NCI-H2029 treated with DMSO at 0.1 percent for 48 hours (cell line): Measurements from ENCODE around the gene NBPF1.
"Not testable (repeated sequence)": the region's sequence is repeated elsewhere in the genome, so short reads cannot be mapped to it uniquely, and the experiment has no call there.

Source experiments
- DNase-seq: peaks from one replicate; lab custom pipeline; 2025; lab: John Stamatoyannopoulos, UW

Gene NBPF1

DNA sequence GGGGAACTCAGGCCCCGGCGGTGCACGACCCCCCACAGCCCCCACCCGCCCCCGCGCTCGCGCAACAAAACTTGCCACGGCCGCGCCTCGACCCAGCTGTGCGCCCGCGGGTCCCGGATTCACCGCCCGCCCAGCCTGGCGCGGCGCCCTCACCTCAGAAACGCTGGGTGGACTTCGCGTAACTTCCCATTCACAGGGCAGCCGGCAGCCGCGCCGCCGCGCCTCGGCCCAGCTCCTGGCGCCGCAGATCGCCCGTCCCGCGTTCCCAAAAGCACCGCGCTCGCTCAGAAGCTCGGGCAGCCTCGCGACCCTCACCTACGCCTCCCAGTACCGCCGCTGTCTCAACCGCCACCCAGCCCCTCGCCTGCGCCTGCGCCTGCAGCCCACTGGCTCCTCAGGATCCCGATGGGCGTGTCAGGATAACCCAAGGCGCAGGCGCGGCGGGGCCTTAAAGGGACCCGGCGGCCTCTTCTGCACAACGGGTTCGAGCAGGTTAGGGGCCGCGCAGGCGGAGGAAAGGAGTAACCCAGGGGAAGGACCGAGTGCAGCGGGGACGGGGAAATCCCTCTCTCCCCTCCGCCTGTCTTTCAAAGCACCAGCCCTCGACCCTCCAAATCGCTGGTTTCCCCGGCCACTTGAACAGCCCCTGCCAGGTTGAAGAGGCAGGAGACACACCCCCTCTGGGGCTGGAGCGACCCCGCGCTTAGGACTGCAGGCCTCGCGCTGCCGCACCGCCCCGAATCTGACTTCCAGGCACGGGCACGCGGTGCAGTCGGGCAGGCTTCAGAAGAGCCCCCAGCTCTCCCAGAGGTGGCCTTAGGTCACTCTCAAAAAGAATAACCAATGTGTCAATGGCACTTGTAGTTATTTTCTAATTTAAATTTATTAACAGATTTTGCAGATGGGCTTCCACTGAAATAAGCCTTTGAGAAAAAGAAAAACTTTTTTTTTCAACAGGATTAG, at the start of gene NBPF1:
Gene NBPF1 (minus strand): TSS at position 380 of the 963 bp plus-strand sequence.
- DNase-seq, result peak; percentile 97

DNA sequence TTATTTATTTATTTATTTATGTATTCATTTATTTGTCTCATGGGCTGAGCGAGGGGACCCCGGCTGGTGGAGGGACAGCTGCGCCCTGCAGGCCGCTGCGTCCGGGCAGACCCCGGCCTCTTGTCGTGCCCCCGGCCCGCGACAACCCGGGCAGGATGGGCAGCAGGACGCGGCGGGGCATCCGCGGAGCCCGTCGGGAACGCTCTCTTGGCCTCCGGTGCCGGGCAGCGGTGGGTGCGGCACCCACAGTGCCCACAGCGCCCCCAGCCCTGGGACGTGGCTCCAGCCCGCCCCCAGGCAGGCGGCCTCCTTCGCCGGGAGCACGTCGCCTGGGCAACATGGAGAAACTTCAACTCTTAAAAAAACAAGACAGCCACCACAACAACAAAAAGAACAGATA, 44.9 kb upstream of the NBPF1 start:
- not testable (repeated sequence) for DNase-seq

GRCh38 chr1:16656981-16657683, 43.8 kb upstream of the NBPF1 start:
- not testable (repeated sequence) for DNase-seq

- not testable (repeated sequence) for DNase-seq
These were observed 43.2 kb upstream of the NBPF1 start for GRCh38 chr1:16656574-16656973.

DNA sequence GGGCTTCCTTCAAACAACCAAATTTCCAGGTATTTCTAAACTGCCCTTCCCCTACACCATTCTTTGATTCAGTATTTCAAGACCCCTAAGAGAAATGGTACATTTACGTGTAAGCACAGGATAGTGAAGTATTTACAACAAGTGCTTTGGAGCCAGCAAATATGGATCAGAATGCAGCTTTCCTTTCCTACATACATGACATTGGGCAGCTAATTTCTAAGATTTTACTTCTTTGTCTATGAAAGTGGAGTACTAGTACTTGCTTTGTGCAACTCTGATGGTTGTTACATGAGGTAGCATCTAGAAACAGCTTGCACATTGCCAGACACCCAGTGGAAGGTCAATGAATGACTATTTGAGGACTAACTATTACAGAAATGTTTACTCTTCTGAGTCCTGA, 38.2 kb upstream of the NBPF1 start:
- DNase-seq, result not testable (repeated sequence)

DNA sequence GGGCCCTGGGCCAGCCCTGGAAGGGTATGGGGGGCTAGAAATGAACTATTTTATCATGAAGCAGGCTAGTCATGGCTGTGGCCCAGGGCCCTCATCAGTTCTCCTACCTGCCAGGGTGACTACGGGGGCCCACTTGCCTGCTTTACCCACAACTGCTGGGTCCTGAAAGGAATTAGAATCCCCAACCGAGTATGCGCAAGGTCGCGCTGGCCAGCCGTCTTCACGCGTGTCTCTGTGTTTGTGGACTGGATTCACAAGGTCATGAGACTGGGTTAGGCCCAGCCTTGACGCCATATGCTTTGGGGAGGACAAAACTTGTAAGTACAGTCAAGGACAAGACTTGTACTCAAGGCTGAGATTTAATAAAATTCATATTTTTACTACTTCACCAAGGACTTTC, 36.6 kb upstream of the NBPF1 start:
- not testable (repeated sequence) for DNase-seq

GRCh38 chr1:16649390-16649789, 36.0 kb upstream of the NBPF1 start:
- not testable (repeated sequence) for DNase-seq

DNA sequence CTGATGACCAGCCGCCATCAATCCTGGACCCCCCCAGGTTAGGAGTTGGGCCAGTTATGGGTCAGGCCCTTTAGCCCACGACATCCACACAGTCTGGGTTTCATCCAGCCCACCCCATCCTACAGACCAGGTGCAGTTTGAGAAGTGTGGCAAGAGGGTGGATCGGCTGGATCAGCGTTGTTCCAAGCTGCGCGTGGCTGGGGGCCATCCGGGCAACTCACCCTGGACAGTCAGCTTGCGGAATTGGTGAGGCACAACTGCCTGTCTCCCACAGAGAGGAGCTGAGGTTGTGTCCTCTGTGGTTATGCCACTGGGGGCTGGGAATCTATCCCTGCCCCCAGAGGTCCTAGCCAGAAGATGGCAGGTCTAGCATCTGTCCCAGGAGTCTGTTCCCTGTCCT, 35.4 kb upstream of the NBPF1 start:
- not testable (repeated sequence) for DNase-seq

- DNase-seq, result not testable (repeated sequence)
These were observed 34.9 kb upstream of the NBPF1 start for GRCh38 chr1:16648250-16648649.

GRCh38 chr1:16647179-16648176, 34.1 kb upstream of the NBPF1 start:
- not testable (repeated sequence) for DNase-seq

DNA sequence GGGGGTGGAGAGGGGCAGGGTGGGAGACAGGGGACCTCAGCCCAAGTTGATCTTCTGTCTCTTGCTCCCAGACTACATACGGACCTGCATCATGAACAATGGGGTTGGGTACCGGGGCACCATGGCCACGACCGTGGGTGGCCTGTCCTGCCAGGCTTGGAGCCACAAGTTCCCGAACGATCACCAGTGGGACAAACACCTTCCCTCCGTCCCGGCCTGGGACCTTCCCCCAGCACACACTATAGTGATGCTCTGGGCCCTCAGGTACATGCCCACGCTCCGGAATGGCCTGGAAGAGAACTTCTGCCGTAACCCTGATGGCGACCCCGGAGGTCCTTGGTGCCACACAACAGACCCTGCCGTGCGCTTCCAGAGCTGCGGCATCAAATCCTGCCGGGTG, 33.4 kb upstream of the NBPF1 start:
- DNase-seq, result not testable (repeated sequence)

GRCh38 chr1:16646061-16646664, 32.8 kb upstream of the NBPF1 start:
- DNase-seq, result not testable (repeated sequence)

DNA sequence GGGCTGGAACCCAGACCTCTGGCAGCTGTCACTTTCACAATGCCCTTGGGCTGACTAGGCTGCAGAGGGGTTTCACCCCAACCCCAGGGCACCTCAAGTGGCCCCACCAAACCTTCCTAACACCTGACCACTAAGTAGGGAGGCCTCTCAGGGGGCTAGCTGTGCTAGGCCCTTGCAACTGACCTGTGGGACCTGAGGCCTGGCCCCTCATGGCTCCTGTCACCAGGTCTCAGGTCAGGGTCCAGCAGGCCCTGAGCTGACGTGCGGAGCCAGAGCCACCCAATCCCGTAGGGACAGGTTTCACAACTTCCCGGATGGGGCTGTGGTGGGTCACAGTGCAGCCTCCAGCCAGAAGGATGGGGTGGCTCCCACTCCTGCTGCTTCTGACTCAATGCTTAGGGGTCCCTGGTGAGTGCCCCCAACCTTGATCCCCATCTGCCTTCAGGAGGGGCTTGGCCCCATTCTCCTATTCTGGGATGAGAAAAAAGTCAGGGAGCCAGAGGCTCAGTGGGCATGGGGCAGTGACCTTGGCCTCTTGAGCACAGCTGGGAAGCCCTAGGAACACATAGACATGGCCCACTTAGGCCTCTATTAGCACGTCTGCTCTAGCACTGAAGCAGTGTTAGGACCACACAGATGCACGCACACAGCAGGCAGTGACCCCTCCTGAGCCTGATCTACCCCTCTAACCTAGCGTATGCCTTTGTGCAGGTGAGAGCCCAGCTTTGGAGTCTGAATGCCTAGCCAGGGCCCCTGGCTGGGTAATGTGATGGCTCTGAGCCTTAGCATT, 32.1 kb upstream of the NBPF1 start:
- DNase-seq, result not testable (repeated sequence)

GRCh38 chr1:16644482-16645270, 31.3 kb upstream of the NBPF1 start:
- peak; percentile 73 for DNase-seq

GRCh38 chr1:16644193-16644481, 30.8 kb upstream of the NBPF1 start:
- no peak for DNase-seq

- not testable (repeated sequence) for DNase-seq
These were observed 30.3 kb upstream of the NBPF1 start for GRCh38 chr1:16643476-16644192.

DNA sequence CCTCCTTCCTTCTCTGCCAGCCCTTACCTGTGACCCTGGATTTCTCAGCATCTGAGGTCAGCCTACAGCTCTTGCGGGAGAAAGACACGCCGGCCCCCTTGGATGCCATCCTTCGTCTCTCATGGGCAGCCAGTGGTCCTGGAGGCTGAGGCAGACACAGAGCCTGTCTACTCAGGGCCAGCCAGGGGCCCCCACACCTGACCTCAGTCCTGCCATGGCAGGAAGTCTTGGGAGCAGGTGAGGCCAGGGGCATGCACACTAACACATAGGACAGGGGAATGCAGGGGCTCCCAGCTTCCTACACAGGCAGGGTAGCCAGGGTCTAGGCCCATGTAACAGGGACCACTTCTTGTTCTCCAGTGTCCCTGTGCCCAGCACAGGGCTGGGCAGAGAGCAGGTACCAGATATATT, 29.6 kb upstream of the NBPF1 start:
- DNase-seq, result not testable (repeated sequence)

DNA sequence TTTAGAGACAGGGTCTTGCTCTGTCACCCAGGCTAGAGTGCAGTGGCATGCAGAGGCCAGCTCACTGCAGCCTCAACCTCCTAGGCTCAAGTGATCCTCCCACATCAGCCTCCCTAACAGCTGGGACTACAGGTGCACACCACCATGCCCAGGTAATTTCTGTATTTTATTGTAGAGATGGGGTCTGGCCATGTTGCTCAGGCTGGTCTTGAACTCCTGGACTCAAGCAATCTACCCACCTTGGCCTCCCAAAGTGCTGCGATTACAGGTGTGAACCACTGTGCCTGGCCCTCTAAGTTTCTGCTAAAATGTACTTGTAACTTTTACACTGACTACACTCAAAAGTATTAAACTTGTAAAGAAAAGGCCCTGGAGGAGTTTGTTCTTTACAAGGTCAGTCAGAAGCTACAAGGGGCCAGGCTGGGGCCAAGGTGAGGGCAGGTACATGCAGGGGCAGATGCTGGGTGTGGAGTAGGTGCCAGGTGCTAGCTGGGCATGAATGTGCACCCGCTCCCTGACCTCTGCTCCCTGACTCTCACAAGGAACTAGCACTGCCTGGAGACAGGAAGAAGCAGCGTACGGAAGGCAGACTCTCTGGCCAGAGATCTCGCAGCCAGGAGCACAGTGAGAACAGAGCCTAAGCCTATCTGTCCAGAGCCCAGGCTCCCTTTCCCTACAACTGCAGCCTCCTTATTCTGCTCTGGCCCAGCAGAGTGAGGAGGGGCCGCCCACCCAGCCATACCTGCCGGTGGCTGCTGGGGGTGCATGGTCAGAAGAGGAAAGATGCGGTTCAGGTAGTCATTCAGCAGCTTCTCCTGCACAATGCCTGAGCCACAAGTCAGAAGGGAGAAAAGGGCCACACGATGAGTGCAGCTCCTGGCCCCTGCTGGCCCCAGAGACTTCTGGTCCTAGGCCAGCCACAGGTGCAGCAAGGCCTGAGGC, 28.9 kb upstream of the NBPF1 start:
- DNase-seq, result not testable (repeated sequence)
